K562 (cell line): ENCODE data around the gene WDR35. TPM values are rescaled to one million over a fixed set of nuclear protein-coding genes. Genes with fewer than 3 reads are reported as not detected.
A peak's percentile ranks its signal among the peaks of the same experiment; 100 is the strongest.

Source experiments
- ARID1B ChIP-seq: fragments of 450-650 bp; IDR thresholded peaks from 2 replicates; pipeline ENCODE4 v1.6.1; 2016; ENCODE audit warnings: antibody characterized with exemption, mild to moderate bottlenecking, inconsistent platforms
- ATF1 ChIP-seq, 2 experiments: fragments of 450-650 bp in 1 of 2; IDR thresholded peaks; 2 replicates each; pipeline ENCODE4 v1.6.1; 2016; ENCODE audit warnings: missing compliant biosample characterization in 1 of 2, missing genetic modification characterization in 1 of 2
- ATF6 ChIP-seq: sonication (generic); formaldehyde crosslinking; IDR thresholded peaks from 2 replicates; pipeline ENCODE4 v1.4.0; 2020; ENCODE audit warnings: mild to moderate bottlenecking, missing genetic modification reagents
- ATF7 ChIP-seq: fragments of 450-650 bp; IDR thresholded peaks from 2 replicates; pipeline ENCODE4 v1.7.1; 2014; ENCODE audit warnings: mild to moderate bottlenecking, moderate library complexity
- CAMTA2 ChIP-seq: fragments of 250-450 bp; sonication (Bioruptor Pico); conservative IDR thresholded peaks from 2 replicates; pipeline ENCODE4 v1.5.1; 2022
- CLOCK ChIP-seq: fragments of 250-450 bp; sonication (Bioruptor Pico); IDR thresholded peaks from 2 replicates; pipeline ENCODE4 v1.4.0; 2020; ENCODE audit warnings: mild to moderate bottlenecking, moderate library complexity, borderline replicate concordance
- CTCF ChIP-seq, 3 experiments: IDR thresholded peaks in 2 of 3; conservative IDR thresholded peaks in 1 of 3; 2 replicates each; pipeline ENCODE4 v1.5.1; 2011 to 2012; ENCODE audit warnings: low read length in 3 of 3, mild to moderate bottlenecking in 3 of 3, control low read depth in 2 of 3, improper control_type of control experiment in 1 of 3, inconsistent platforms in 1 of 3, low read depth in 1 of 3, mixed read lengths in 1 of 3, moderate library complexity in 1 of 3; ENCODE audit not compliant: insufficient read depth in 2 of 3
- HIVEP1 ChIP-seq: fragments of 250-450 bp; sonication (Bioruptor Pico); IDR thresholded peaks from 2 replicates; pipeline ENCODE4 v1.4.0; 2020; ENCODE audit warnings: mild to moderate bottlenecking
- HNRNPUL1 ChIP-seq: fragments of 200-400 bp; formaldehyde crosslinking; IDR thresholded peaks from 2 replicates; pipeline ENCODE4 v1.6.1; 2017; ENCODE audit warnings: low read length
- NKRF ChIP-seq: fragments of 450-650 bp; IDR thresholded peaks from 2 replicates; pipeline ENCODE4 v1.6.1; 2016; ENCODE audit warnings: borderline replicate concordance
- NUFIP1 ChIP-seq: fragments of 450-650 bp; IDR thresholded peaks from 2 replicates; pipeline ENCODE4 v1.6.1; 2018; ENCODE audit not compliant: partially characterized antibody
- PHF20 ChIP-seq: fragments of 450-650 bp; IDR thresholded peaks from 2 replicates; pipeline ENCODE4 v1.6.1; 2018; ENCODE audit not compliant: partially characterized antibody
- RB1 ChIP-seq: fragments of 450-650 bp; IDR thresholded peaks from 2 replicates; pipeline ENCODE4 v1.6.1; 2017; ENCODE audit warnings: low read depth, mild to moderate bottlenecking
- RFX1 ChIP-seq: fragments of 450-650 bp; IDR thresholded peaks from 2 replicates; pipeline ENCODE4 v1.6.1; 2016; ENCODE audit warnings: mild to moderate bottlenecking, moderate library complexity
- SPI1 ChIP-seq: IDR thresholded peaks from 2 replicates; pipeline ENCODE4 v1.6.1; 2011; ENCODE audit warnings: low read depth, low read length, control low read depth, borderline replicate concordance
- SUPT5H ChIP-seq: fragments of 450-650 bp; IDR thresholded peaks from 2 replicates; pipeline ENCODE4 v1.6.1; 2016
- TEAD4 ChIP-seq, 2 experiments: sonication (generic) in 1 of 2; formaldehyde crosslinking in 1 of 2; IDR thresholded peaks; 2 replicates each; pipeline versions ENCODE4 v1.6.1 to v1.8.0; 2012 to 2022; ENCODE audit warnings: borderline replicate concordance in 1 of 2, inconsistent platforms in 1 of 2, low read length in 1 of 2, mild to moderate bottlenecking in 1 of 2, missing genetic modification reagents in 1 of 2
- THRAP3 ChIP-seq: fragments of 450-650 bp; IDR thresholded peaks from 2 replicates; pipeline ENCODE4 v1.6.1; 2016; ENCODE audit warnings: mild to moderate bottlenecking, inconsistent platforms, borderline replicate concordance
- polyA plus RNA-seq, 8 experiments: library from polyadenylated mRNA; depleted of rRNA in 4 of 8; stranded (reverse) in 5 of 8; unstranded in 3 of 8; fragments of >200 nt; fragmentation: Nextera tagmentation in 2 of 8; fragmentation: Illumina TruSeq in 1 of 8; extraction: Ambion mirVana in 2 of 8; extraction: Trizol in 1 of 8; gene quantifications; 2 replicates each; pipeline versions ENCODE4 v1.2.1 to v1.2.3, GENCODE V29; 2011 to 2014; ENCODE audit warnings: inconsistent platforms in 1 of 8, missing spikeins in 1 of 8
- total RNA-seq, 7 experiments: library from RNA; depleted of rRNA in 6 of 7; stranded (reverse); fragments of >200 nt in 6 of 7; fragmentation: Illumina TruSeq in 2 of 7; extraction: Trizol in 2 of 7; gene quantifications; 2 replicates each; pipeline versions ENCODE4 v1.2.1 to v1.2.3, GENCODE V29; 2011 to 2021; ENCODE audit warnings: low replicate concordance in 1 of 7
- TF ChIP-seq, protein P1 (sequence below): sonication (generic); formaldehyde crosslinking; IDR thresholded peaks from 2 replicates; pipeline ENCODE4 v1.9.0; 2022; ENCODE audit warnings: mild to moderate bottlenecking, missing genetic modification reagents

The WDR35 gene
- total and polyA plus RNA-seq, 9 of the 15 experiments (the other 6 are each of a cell fraction or from before 2014, with no cell fraction given), result 3.3 to 13.1 (median 8.0) TPM

- TF ChIP-seq SPI1 (peak; percentile 96), HIVEP1 (CRISPR knock-in tag) (no peak), ATF7 (peak; percentile 76), THRAP3 (no peak), NKRF (no peak), TEAD4 (IDR thresholded peaks at IDR 0.05; ENCODE audit: low read length) (peak; percentile 65), TEAD4 (CRISPR knock-in tag; IDR thresholded peaks at IDR 0.05; ENCODE audit: borderline replicate concordance) (no peak), RB1 (0 out of 2 replicates have a peak, but pooled peaks have one; percentile 35), SUPT5H (peak; percentile 95), NUFIP1 (no peak), ATF1 (CRISPR knock-in tag; IDR thresholded peaks at IDR 0.05) (no peak), ATF1 (tag; IDR thresholded peaks at IDR 0.05) (peak; percentile 88), HNRNPUL1 (no peak), PHF20 (peak; percentile 50), CTCF (IDR thresholded peaks at IDR 0.05 in 2 of 3, conservative IDR thresholded peaks at IDR 0.05 in 1 of 3; ENCODE audit: insufficient read depth in 2 of 3, low read depth in 1 of 3, low read length in 3 of 3) (peak in 2 of 3 experiments; percentile 13 to 28; a peak in 2 of 6 replicates), ATF6 (CRISPR knock-in tag) (peak; percentile 9; the same call in 1 of the 2 replicates), RFX1 (no peak), ARID1B (peak; percentile 77), CLOCK (CRISPR knock-in tag) (no peak), CAMTA2 (0 out of 2 replicates have a peak, but pooled peaks have one; percentile 52)
- TF ChIP-seq, protein P1, sequence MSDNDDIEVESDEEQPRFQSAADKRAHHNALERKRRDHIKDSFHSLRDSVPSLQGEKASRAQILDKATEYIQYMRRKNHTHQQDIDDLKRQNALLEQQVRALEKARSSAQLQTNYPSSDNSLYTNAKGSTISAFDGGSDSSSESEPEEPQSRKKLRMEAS (CRISPR knock-in tag), result no peak; the same call in 1 of the 2 replicates
Measured at GRCh38 chr2:19901442-19902215, 88.3 kb downstream of the WDR35 start, which contains the start of gene TTC32 (continued).
